Subcutaneous abdominal adipose tissue (tissue), 5 donors: ENCODE data around the gene ATG14.

Experiments used
- H3K27ac ChIP-seq: one replicate; pipeline ENCODE4 v1.7.0; 2013; ENCODE audit warnings: low read depth, mild to moderate bottlenecking, inconsistent platforms, low read length, moderate library complexity
- H3K27me3 ChIP-seq, 5 donors: one replicate each; pipeline ENCODE4 v1.7.0; 2013; ENCODE audit warnings: low read length in 5 of 5, inconsistent platforms in 1 of 5; ENCODE audit not compliant: control insufficient read depth in 5 of 5, insufficient read depth in 4 of 5
- H3K36me3 ChIP-seq, 5 donors: one replicate each; pipeline ENCODE4 v1.7.0; 2013; ENCODE audit warnings: low read length in 5 of 5; ENCODE audit not compliant: control insufficient read depth in 5 of 5, insufficient read depth in 5 of 5
- H3K4me1 ChIP-seq, 5 donors: one replicate each; pipeline ENCODE4 v1.7.0; 2013; ENCODE audit warnings: low read length in 5 of 5, mild to moderate bottlenecking in 3 of 5, moderate library complexity in 1 of 5; ENCODE audit not compliant: control insufficient read depth in 5 of 5, insufficient read depth in 5 of 5
- H3K4me3 ChIP-seq, 5 donors: one replicate each; pipeline ENCODE4 v1.7.0; 2013; ENCODE audit warnings: low read length in 5 of 5, low read depth in 1 of 5
- H3K9ac ChIP-seq, 5 donors: one replicate each; pipeline ENCODE4 v1.7.0; 2013; ENCODE audit warnings: low read length in 5 of 5, mild to moderate bottlenecking in 4 of 5, moderate library complexity in 3 of 5
- H3K9me3 ChIP-seq, 5 donors: one replicate each; pipeline ENCODE4 v1.7.0; 2013; ENCODE audit warnings: low read length in 5 of 5; ENCODE audit not compliant: control insufficient read depth in 5 of 5
- donor health status: healthy.
- donor health status: healthy.
- donor health status: healthy.
- donor health status: healthy.
- donor health status: healthy.

ATG14 gene

GRCh38 chr14:55329999-55330710, 81.5 kb downstream of the ATG14 start:
- H3K4me3 ChIP-seq = no peak overlapping the region
- H3K9ac ChIP-seq = peak overlapping the region in 1 of 5 donors; percentile 56
- H3K27ac ChIP-seq = no peak overlapping the region
- no peaks in the 10 kb centered on the region for H3K27me3 ChIP-seq
- H3K4me1 ChIP-seq = peaks cover 0 to 9% (median 7%) of the 10 kb centered on the region in 5 donors
- H3K36me3 ChIP-seq = peaks cover 0 to 4% (median 0%) of the 10 kb centered on the region in 5 donors
- H3K9me3 ChIP-seq = no peaks in the 10 kb centered on the region

- Histone ChIP-seq H3K27me3 (no peaks in the 10 kb centered on the region), H3K9ac (no peak overlapping the region), H3K27ac (no peak overlapping the region), H3K36me3 (peaks cover 0 to 4% (median 0%) of the 10 kb centered on the region in 5 donors), H3K9me3 (no peaks in the 10 kb centered on the region), H3K4me1 (peaks cover 0 to 4% (median 3%) of the 10 kb centered on the region in 5 donors), H3K4me3 (no peak overlapping the region)
Observed at GRCh38 chr14:55328317-55328716, 83.3 kb downstream of the ATG14 start.

GRCh38 chr14:55327179-55327578, 84.5 kb downstream of the ATG14 start:
- peaks cover 0 to 4% (median 3%) of the 10 kb centered on the region in 5 donors for H3K4me1 ChIP-seq
- no peak overlapping the region for H3K4me3 ChIP-seq
- no peaks in the 10 kb centered on the region for H3K9me3 ChIP-seq
- no peak overlapping the region for H3K9ac ChIP-seq
- H3K36me3 ChIP-seq = peaks cover 0 to 4% (median 0%) of the 10 kb centered on the region in 5 donors
- H3K27me3 ChIP-seq = no peaks in the 10 kb centered on the region
- H3K27ac ChIP-seq = no peak overlapping the region

GRCh38 chr14:55324812-55325211, 86.8 kb downstream of the ATG14 start:
- Histone ChIP-seq H3K4me1 (peaks cover 0 to 4% (median 0%) of the 10 kb centered on the region in 5 donors), H3K9me3 (no peaks in the 10 kb centered on the region), H3K27ac (no peak overlapping the region), H3K9ac (no peak overlapping the region), H3K27me3 (no peaks in the 10 kb centered on the region), H3K4me3 (no peak overlapping the region), H3K36me3 (peaks cover 0 to 4% (median 0%) of the 10 kb centered on the region in 5 donors)

GRCh38 chr14:55323910-55324309, 87.7 kb downstream of the ATG14 start:
- no peaks in the 10 kb centered on the region for H3K27me3 ChIP-seq
- no peak overlapping the region for H3K9ac ChIP-seq
- H3K4me3 ChIP-seq = no peak overlapping the region
- no peaks in the 10 kb centered on the region for H3K9me3 ChIP-seq
- H3K4me1 ChIP-seq = peaks cover 0 to 4% (median 0%) of the 10 kb centered on the region in 5 donors
- H3K36me3 ChIP-seq = peaks cover 0 to 4% (median under 1%) of the 10 kb centered on the region in 5 donors
- H3K27ac ChIP-seq = no peak overlapping the region

- Histone ChIP-seq H3K9me3 (no peaks in the 10 kb centered on the region), H3K4me1 (no peaks in the 10 kb centered on the region), H3K9ac (no peak overlapping the region), H3K27me3 (no peaks in the 10 kb centered on the region), H3K27ac (no peak overlapping the region), H3K36me3 (peaks cover 0 to 9% (median 7%) of the 10 kb centered on the region in 5 donors), H3K4me3 (no peak overlapping the region)
Observed at GRCh38 chr14:55318694-55319093, 92.9 kb downstream of the ATG14 start.

- Histone ChIP-seq H3K27ac (no peak overlapping the region), H3K9ac (no peak overlapping the region), H3K27me3 (no peaks in the 10 kb centered on the region), H3K4me1 (no peaks in the 10 kb centered on the region), H3K36me3 (peaks cover 0 to 12% (median 7%) of the 10 kb centered on the region in 5 donors), H3K9me3 (peaks cover 0 to 9% (median 3%) of the 10 kb centered on the region in 5 donors), H3K4me3 (no peak overlapping the region)
Observed at GRCh38 chr14:55317542-55318306, 93.9 kb downstream of the ATG14 start.

GRCh38 chr14:55316564-55316963, 95.1 kb downstream of the ATG14 start:
- Histone ChIP-seq H3K27ac (no peak overlapping the region), H3K9me3 (peaks cover 0 to 16% (median 3%) of the 10 kb centered on the region in 5 donors), H3K4me3 (no peak overlapping the region), H3K9ac (no peak overlapping the region), H3K27me3 (no peaks in the 10 kb centered on the region), H3K36me3 (peaks cover 0 to 12% (median 9%) of the 10 kb centered on the region in 5 donors), H3K4me1 (no peaks in the 10 kb centered on the region)
